GM12874 (cell line): ENCODE data around the gene BRD4.

Experiments used
- TF ChIP-seq, protein P1 (sequence below): IDR thresholded peaks from 2 replicates; pipeline ENCODE4 v1.5.1; 2011; ENCODE audit warnings: low read depth, mild to moderate bottlenecking, control low read depth, low read length, moderate library complexity; ENCODE audit not compliant: insufficient read depth

Gene BRD4

DNA sequence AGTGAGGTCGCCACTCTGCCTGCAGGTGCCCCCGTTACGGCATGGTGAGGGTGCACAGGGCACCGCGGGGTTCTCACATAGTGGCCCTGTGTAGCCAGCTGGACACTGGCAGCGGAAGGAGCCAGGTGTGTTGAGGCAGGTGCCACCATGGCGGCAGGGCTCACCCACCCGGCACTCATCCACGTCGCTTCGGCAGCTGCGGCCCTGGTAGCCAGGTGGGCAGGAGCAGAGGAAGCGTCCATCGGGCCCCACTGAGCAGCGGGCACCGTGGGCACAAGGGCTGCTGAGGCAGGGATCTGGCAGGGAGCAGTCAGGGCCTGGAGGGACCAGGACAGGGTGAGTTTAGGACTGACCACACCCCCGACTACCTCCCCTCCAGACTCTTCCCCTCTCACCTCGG, 140.4 kb downstream of the BRD4 start:
- TF ChIP-seq, protein P1, sequence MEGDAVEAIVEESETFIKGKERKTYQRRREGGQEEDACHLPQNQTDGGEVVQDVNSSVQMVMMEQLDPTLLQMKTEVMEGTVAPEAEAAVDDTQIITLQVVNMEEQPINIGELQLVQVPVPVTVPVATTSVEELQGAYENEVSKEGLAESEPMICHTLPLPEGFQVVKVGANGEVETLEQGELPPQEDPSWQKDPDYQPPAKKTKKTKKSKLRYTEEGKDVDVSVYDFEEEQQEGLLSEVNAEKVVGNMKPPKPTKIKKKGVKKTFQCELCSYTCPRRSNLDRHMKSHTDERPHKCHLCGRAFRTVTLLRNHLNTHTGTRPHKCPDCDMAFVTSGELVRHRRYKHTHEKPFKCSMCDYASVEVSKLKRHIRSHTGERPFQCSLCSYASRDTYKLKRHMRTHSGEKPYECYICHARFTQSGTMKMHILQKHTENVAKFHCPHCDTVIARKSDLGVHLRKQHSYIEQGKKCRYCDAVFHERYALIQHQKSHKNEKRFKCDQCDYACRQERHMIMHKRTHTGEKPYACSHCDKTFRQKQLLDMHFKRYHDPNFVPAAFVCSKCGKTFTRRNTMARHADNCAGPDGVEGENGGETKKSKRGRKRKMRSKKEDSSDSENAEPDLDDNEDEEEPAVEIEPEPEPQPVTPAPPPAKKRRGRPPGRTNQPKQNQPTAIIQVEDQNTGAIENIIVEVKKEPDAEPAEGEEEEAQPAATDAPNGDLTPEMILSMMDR, result no peak

DNA sequence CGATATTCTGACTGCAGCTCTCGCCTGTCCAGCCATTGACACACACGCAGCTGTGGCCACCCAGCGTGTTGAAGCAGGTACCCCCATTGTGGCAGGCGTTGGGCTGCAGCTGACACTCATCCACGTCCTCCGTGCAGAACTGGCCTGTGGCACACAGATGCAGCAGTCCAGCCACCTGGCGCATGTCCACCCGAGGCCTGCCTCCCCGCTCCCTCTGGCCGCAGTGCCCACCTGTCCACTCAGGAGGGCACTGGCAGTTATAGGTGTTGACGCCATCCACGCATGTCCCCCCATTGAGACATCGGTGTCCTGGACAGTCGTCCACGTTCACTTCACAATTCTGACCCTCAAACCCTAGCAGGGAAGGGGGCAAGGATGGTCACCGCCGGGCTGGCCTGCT, 140.8 kb downstream of the BRD4 start:
- TF ChIP-seq, protein P1, result no peak

DNA sequence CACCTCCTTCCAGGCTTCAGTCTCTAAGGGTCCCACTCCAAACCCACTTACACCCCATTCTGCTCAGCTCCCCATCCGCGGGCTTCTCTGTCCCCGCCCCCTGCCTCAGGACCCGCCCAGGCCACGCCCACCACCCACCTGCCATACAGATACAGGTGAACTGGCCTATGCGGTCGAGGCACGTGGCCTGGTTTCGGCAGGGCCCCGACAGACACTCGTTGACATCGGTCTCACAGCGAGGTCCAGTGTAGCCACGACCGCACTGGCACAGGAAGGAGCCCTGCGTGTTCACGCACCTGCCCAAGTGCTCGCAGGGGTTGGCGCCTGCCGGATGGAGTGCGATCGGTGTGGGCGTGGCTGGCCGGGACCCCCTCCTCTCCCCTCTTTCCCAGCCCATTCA, 143.5 kb downstream of the BRD4 start:
- TF ChIP-seq, protein P1, result no peak

DNA sequence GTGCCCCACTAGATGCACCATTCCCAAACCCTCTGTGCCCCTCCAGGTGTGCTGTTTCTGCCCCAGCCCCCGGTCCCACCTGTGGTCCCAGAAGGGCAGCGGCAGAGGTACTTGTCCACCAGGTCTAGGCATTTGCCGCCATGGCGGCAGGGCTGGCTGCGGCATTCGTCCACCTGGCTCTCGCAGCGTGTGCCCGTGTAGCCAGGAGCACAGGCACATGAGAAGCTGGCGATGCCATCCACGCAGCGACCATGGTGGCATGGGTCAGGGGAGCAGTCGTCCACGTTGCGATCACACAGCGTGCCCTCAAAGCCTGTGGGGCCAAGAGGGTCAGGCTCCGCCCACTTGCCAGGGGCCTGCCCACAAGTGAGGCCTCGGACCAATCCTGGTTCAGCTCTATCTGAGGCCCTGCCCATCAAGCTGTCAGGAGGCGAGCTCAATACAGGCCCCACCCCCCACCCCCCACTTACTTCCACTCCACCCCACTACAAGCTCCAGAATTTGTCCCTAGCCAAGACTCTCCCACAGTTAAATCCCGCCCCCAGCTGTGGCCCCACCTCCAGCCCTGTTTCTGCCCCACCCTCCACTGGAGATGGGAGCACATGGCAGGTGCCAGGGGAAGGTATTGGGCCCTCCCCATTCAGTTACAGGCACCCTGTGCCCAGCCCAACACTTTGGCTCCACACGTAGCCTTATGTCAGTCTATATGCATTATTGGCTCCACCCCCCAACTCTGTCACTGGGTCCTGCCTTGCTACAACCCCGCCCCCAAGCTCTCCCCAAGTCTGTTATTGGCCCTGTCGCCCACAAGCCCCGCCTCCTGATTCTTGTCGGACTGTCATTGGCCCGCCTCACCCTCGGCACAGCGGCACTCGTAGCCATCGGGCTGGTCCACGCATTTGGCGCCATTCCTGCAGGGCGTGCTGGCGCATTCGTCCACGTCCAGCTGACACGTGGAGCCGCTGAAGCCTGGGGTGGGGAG, 145.0 kb downstream of the BRD4 start:
- TF ChIP-seq, protein P1, result no peak
